D721Med (cell line): ENCODE measurements around the gene GLIS1.

Experiments used
- DNase-seq: peaks from one replicate; pipeline ENCODE4 v3.0.0; 2011; ENCODE audit warnings: low spot score; ENCODE audit not compliant: insufficient read length
- FAIRE-seq: peaks from 2 replicates; lab custom pipeline; 2011; peaks lifted over from hg19 to GRCh38; lab: Jason Lieb, UNC
- CTCF ChIP-seq: IDR thresholded peaks from 2 replicates; pipeline ENCODE4 v1.5.1; 2012; ENCODE audit warnings: mild to moderate bottlenecking, control low read depth; ENCODE audit not compliant: insufficient read depth; ENCODE audit errors: missing control alignments

Gene GLIS1

GRCh38 chr1:53625766-53626520 lies 113.0 kb downstream of the GLIS1 start:
- DNase-seq (no peak), FAIRE-seq (no peak)
- TF ChIP-seq CTCF: no peak

DNA sequence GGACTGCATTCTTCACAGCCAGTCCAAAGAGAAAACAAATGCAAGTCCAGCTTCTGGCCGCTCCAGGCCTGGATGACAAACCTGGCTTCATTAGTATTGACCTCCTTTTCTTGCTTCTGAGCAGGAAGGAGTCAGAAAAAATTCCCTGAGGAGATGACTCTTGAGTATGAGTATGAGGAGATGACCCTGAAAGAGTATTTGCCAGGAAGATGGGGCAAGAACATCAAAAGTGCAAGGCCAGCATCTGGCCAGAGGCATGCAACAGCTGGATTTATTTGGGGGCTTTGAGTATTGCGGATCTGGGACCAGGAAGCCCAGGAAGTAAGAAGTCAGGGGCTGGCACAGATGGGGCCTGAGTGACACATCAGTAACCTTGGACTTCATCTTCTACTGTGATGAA lies 113.9 kb downstream of the GLIS1 start:
- TF ChIP-seq CTCF: no peak
- DNase-seq (no peak), FAIRE-seq (no peak)

- no peak for TF ChIP-seq CTCF
- no peak for DNase-seq
- FAIRE-seq: no peak
Measured at GRCh38 chr1:53622531-53622930, 116.4 kb downstream of the GLIS1 start.

DNA sequence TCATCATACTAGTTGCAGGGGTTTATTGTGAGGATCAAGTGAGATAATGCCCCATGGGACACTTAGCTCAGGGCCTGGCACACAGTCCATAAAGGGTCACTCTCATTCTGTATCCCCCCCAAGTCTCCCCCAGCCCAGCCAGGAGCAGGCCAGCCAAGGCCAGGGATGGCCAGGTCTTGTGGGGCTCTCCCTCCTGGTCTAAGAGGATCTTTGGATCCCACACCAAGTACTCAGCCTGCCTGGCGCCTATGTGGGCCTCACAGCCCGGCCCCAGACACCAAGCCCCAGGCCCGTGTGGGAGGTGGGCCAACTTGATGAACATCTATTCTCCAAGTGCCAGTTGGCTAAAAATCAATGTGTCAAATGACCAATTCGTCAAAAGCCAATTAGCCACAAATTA lies 117.8 kb downstream of the GLIS1 start:
- DNase-seq: no peak
- FAIRE-seq: no peak
- no peak for TF ChIP-seq CTCF

DNA sequence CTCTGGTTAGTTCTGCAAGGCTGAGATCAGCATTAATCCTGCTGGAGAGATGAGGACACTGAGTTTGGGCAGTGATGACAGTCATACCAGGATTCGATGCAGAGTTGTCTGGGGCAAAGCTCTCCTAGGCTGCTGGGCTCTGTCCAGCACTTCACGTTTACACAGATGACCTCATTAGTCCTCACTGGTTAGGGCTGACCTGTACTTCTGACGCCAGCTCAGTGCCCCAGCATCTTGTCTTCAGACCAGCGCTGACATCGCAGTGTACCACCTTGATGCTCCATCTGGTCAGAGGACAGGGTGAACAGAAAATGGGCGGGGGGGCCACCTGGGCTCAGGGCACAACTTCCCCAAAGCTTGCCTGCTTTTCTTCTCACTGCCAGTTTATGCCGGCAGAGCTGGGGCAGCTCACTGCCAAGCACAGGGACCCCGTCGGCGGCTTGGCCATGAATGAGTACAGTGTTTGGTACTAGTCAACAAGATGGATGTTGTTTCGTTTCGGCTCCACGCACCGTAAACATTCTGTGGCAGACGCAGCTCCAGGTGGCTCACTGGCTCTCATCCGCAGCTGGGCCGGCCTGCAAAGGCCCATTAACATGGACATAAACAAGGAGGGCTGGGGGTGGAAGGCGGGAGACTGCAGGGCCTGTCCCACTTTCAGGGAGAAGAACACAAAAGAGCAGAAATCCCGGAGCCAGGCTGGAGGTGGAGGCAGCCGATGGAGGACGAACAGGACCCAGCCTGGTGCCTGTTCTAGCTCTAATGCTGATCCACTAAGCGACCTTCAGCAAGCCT lies 118.7 kb downstream of the GLIS1 start:
- DNase-seq (no peak), FAIRE-seq (no peak)
- no peak for TF ChIP-seq CTCF

- no peak for DNase-seq
Measured at GRCh38 chr1:53619367-53620060, 119.5 kb downstream of the GLIS1 start.

More at GRCh38 chr1:53619367-53620060, 119.5 kb downstream of the GLIS1 start:
- no peak for TF ChIP-seq CTCF
- no peak for FAIRE-seq
